HG03066 (cell line): ENCODE measurements around the gene PHKB.

Source experiments
- ATAC-seq: cut with Tn5 transposase; IDR thresholded peaks from one replicate; pipeline ENCODE4 v1.9.1; 2021; ENCODE audit warnings: low read depth; ENCODE audit not compliant: unreplicated experiment

The PHKB gene

DNA sequence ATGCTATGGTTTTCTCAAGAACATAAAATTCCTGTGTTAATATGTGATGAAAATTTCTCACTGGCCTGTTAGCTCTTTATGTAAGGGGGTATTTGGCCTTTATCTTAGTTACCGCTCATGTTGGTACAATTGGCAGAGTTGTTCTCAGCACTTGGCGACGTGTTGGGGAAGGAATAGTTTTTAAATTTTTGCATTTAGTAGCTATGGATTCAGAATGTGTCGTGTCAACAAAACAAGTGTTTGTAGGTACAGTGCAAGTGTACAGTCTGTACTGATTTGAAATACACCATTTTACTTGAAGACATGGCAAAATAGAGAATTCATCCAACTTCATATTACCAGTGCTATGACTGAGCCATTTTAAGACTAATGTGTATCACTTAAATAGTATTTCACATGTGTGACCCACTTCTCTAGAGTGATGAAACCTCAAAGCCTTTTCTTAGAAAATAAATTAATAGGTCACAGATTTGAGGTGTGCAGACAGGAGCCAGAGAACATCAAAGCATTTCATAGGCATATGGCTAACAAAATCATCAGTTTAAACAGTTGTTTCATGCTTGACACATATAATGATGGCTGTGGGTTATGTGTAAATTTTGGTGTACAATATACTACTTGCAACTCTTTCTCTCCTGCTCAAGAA is 150.8 kb downstream of the PHKB start:
- no peak for ATAC-seq

DNA sequence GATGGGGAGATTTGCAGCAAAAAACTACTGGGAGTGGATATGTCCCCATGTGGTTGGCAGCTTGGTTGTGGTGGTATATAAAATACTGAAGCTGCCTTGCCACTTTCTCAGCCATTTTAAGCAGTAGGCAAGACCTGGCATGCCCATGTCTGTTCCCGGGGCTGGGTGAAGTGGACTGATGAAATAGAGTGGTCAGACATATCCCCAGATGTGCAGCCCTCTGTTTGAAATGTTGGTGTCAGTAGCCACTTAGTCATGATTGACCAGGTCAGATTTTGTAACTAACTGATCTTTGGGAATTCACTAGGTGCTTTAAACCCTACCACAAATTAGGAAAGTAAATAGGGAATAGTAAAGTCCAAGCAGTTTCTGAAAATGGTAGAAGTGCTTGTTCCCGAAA is 151.6 kb downstream of the PHKB start:
- no peak for ATAC-seq

DNA sequence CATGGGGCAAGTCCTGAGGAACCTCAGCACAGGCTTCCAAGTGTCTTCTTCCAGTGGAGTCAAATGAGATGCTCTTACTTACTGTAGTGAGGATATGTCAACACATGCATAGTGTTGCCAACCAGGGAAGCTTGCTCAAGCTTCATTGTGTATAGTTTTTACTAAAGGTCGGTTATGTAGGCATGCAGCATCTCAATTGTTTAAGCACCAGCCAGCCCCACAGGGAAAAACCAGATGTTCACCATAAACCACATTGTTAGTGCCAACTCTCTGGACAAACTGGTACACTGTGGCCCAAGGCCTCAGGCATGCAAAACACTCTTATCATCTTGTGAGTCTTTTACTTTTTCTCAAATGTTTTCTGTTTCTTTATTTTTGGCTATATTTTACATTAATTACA is 152.1 kb downstream of the PHKB start:
- ATAC-seq, result no peak

DNA sequence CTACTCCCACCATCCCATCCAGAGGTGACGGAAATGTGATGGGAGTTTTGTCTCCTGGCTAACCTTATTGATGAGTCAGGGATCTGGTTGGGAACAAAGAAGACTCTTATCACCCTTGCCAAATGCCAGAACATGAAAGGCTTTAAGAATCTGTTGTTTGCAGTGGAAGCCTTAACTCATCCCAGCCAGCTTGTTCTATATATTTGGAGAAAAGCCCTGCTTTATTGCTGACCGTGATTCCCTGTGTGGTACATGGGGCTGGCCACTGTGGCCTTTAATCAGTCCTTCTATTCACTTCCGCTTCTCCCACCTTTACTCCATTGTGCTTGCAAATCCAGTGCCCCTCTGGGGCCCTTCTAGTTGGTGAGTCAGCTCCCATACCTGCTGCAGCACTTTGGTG is 156.6 kb downstream of the PHKB start:
- ATAC-seq, result no peak

DNA sequence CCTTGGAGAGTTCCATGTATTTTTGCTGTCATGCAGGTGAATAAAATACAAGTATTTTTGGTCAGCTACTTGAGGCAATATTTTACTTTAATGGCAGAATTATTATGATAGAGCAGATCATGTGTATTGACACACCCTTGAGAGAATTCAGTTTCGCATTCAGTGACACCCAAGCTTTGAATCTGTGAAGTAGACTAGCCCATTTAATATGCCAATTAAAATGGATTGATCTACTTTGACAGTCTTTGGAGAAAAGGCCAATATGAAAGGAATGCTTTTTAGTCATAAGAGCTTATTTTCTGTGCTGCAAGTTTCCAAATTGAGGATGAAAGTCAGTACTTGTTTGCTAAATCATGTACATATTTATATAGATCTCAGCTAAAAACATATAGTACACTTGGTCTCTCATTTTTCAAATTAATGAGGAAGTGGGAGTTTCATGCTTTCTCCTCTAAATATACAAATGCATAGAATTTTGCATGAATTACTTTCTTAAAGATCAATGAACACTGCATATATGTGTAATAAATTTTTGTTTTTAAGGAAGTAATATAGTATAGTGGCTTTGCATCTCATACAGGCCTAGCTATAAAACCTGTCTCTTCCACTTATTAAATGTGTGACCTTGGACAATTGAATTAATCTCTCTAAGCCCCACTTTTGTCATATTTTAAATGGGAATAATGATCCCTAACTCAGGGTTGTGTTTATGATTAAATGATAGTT is 161.5 kb downstream of the PHKB start:
- no peak for ATAC-seq

DNA sequence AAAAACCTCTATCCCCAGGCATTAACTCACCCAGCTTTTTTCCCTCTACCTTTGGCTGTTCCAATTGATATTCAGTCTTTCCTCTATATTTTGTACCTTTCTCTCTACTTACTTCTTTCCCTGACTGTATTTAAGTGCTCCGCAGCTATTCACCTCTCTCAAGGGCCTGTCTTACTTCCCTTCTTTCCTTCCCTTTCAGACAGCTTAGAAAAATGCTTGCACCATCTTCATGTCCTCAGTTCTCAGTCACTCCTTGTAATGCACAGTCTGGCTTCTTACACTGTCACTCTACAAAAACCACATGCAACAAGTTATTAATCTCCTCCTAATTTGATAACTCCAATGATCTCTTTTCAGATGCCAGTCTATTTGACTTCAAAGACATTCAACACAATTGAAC is 163.4 kb downstream of the PHKB start:
- no peak for ATAC-seq

DNA sequence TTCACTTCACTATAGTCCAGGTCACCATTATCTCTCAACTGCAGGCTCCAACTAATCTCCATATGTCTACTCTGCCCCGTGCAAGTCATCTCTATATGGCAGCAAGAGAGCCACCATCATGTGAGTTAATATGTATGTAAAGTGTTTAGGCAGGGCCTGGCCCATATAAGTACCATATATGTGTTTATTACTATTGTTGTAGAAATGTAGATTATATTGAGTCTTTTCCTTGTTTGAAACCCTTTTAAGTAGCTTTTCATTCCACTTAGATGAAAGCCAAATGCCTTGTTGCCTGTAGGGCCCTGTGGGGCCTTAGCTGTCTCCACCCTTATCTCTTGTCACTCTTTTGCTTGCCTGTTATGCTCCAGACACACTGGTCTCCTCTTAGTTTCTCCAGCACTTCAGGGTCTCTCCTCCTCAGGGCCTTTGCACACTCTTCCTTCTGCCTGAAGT is 164.0 kb downstream of the PHKB start:
- no peak for ATAC-seq

DNA sequence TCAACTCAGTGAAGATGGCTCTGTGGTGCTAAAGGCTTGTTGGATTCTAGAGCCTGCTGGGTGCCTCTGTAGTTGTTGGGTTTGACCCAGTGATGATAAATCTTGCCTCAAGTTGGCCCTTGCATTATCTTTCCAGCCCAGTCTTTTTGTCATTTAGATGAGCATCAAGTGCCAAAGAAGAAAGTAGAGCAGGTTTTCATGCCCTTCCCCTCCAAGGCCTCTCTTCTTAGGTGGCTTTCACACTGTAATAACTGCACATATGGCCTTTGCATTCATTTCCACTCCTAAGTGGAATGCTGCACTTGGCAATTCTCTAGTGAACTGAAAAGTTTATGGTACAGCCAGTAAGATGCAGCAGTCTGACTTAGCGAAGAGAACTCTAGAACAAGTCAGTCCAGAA is 165.1 kb downstream of the PHKB start:
- ATAC-seq, result no peak

DNA sequence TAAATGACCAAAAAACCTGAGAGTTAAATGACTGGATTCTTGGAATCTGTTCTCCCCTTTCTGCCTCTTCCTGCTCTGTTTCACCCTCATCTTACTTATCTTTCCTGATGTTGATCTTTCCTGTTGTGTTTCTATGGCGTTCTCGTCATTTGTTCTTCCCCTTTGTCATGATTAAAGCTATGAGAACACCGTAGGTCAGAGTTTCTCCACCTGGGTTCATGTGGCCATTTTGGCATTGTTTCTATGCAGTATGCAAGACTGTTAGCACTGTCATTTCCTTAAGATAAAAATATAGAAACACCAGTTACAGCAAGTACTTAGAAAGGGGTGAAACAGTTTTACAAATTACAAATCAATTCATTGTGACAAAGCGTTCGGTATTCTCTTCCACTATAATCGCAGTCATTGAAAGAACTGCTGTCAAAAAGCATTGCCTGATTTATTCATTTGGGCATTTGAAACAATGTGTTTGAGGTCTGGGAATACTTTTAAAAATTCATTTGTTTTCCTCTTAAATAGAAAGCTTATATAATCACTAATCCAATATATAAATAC is 166.0 kb downstream of the PHKB start:
- ATAC-seq, result no peak

DNA sequence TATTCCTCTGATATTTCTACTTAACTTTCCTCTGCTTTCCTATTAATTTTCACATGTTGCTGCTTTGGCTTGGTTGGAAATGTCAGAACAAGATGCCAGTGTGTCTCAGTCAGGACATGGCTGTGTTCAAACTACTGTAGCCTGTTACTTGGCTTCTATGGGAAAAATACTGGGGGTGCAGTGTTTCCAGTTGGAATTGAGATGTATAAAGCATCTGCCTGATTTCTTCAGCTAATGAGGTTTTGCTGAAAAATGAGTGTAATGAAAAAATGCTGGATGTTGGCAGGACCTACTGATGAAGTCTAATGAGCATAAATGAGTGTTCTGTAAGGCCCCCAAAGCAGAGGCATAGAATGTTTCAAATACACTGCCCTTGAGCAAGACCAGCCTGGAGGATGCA is 166.6 kb downstream of the PHKB start:
- ATAC-seq, result no peak

DNA sequence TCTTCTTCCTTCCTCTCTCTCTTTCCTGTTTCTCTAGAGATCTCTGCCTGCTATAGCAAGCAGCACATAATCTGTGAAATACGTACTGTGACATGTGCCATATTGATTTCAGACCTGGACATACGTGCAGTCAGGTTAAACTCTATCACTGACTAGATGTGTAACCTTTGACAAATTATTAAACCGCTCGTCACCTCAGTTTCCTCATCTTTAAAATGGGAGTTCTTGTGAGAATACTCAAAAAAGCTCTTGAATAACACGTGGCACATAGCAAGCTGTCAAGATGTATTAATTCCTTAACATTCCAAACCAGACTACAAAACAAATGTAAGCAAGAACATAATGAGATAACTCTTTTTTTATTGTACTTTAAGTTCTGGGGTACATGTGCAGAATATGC is 170.0 kb downstream of the PHKB start:
- ATAC-seq, result no peak

DNA sequence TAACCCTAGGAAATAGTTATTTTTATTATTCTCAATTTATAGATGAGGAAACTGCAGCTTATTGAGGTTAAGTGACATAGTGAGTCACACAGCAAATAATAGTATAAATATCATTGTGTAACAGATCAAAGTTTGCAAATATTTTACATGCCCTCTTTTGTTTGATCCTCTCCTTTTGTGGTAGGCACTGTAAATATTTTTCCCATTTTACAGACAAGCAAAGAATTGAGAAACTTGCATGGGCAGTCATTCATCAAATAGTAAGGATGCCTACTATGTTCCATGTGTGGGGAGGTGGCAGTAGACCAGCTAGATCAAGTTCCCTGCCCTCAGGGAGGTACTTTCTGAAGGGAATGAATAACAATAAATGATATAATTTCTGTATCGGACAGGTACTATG is 173.0 kb downstream of the PHKB start:
- ATAC-seq, result no peak

DNA sequence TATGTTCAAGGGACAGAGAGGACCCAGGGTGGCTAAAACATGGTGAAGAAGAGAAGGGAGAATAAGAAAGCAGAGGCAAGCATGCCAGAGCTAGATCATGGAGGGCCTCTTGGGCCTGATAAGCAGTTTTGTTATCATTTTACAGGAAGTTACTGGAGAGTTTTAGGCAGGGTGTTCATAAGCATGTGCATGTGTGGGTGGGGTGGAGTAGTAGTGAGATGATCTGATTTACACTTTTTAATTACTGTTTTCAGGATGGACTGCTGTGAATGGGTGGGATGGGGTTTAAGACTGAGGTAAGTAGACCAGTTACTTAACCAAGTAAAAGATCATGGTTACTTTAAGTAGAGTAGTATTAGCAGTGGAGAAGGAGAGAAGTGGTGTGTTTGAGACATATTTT is 173.6 kb downstream of the PHKB start:
- no peak for ATAC-seq

DNA sequence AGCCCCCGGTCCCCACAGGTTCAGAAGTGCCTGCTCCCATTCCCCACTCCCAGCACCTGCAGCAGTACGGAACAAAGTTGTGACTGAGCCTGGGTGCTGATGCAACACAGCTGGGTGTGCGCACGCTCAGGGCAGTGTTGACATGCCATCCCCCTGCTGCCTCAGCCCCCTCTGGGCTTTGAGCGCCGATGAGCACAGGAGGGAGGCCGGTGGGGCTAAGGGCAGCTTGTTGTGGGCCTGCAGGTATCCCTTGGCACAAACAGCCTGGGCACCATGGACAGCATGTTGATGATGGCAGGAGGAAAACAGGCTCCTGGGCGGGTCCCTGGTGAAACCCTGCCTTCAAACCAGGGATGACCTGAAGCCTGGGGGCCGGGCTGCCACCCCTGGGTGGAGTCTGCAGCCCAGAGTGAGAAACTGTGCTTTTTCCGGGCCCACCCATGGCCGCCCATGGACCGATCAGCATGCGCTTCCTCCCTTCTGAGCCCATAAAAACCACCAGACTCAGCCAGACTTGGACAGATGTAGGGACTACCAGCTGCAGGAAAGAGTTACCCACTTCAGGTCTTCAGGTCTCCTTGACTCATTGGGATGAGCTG is 175.5 kb downstream of the PHKB start:
- no peak for ATAC-seq

DNA sequence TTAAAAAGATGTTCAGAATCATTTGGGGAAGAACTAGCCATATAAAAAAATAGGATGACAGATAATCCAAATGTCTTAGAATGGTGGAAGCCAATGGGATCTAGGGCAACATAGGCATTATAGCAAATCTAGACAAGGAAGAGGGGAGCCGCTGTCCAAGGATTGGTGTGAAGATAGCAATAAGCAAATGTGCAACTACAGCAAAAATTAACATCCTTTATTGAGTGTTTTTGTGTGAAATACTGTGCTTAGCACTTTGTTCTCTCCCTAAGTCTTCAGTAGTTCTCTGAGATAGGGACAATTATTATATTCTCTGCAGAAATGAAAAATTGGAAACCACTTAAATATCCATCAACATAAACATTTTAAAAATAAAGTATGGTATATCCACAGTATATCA is 177.0 kb downstream of the PHKB start:
- no peak for ATAC-seq

DNA sequence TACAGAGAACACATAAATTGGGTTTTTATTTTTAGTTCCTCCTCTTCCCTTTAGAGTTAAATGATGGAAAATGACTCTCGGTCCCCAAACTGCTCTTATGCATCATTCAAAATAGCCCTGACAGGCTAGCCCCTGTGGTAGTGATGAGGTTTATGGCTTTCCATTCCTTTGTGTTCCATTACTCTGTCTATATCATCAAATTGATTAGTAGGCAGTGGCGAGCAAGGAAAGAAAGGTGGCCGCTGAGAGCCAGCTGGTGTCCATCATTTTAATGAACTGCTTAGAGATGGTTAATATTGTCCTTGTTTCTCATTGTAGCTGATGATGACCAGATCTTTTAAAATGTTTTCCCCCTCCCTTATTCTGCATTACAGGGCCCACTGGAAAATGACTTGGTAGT is 179.5 kb downstream of the PHKB start:
- no peak for ATAC-seq

DNA sequence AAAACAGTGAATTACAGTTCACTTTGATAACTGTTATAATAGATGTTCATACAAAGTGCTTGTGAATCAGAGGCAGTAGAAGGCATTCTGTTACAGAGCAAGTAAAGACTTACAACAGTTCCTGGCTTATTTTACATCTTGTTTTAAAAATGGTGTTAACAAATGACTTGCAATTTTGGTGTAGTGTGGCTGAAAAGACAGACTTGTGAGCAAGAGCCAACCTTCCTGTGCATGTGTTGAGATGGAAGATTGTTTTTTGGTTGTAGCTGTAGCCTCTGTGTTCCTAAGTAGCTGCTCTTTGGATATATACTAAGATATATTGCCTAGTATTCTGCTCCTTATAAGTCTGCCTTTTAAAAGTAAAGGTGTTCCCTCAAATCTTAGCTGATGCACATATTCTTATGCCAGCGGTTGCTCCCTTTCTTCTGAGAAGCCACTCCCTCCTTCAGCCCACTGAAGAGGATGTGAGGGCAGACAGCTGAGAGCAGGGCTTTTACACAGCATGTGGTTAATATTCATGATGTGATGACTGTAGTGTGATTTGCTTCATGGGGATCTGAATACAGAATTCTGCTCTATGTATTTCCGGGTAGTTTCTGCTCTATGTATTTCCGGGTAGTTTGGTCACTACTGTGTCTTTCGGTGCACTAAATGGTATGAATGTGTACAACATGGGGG is 182.3 kb downstream of the PHKB start:
- no peak for ATAC-seq

DNA sequence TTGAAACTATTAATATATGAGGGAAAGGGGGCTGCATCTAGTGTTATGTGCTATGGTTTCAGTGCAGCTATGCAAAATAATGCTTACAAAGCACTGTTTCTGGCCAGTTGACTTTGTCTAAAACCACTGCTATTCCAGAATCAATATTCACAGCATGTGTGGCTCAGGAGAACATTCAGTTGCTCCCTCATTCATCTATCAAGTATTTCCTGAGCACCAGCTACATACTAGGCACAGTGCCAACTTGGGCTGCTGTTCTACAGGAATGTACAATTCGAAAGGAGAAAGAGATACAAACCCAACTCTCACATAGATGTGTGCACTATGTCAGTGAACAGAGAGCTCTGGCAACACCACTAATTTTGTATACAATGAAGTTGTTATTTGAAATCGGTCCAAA is 183.0 kb downstream of the PHKB start:
- ATAC-seq, result no peak

DNA sequence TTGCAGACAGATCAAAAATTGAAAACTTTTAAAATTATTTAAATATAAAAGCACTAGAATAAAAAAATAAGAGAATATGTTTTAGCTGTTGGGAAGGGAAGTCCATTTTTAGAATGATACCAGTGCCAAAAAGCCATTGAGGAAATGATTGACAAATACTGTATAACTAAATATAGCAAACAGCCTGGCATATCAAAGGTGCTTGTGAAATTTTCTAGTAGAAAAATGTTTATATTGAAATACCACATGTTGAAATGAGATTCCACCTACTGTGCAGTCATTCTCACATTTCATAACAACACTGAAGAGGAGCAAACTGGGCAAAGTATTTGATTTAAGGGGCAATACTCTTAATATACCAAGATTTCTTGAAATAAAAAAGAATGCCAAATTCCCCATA is 183.5 kb downstream of the PHKB start:
- no peak for ATAC-seq

DNA sequence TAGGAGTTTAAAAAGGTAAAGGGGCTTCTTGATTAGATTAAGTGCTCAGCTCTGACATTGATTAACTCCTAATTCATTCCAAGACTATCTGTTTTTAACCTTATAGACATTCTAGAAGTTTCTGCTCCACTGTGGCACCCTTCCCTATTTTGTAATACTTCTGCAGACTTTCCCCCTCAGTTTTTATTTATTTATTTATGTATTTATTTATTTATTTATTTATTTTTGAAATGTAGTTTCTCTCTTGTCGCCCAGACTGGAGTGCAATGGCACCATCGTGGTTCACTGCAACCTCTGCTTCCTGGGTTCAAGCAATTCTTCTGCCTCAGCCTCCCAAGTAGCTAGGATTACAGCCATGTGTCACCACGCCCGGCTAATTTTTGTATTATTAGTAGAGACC is 185.8 kb downstream of the PHKB start:
- ATAC-seq, result no peak

DNA sequence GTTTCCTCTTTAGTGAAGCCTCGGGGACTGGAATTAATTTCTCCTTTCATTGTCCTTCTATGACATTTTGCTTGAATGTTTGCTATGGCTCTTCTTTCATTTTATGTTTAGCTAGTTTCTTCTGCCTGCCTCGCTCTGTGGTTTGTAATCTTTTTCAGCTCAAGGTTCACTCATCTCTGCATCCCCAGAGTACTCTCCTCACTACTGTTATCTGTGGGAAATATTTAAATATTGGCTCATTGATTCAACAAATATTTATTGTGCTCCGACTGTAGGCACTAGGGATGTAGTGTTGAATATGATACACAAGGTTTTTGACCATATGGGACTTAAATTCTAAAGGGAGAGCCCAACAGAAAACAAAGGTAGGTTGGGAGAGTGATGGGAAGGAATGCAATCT is 195.9 kb downstream of the PHKB start:
- no peak for ATAC-seq
